Measurements from ENCODE around the gene SHB.

The SHB gene

DNA sequence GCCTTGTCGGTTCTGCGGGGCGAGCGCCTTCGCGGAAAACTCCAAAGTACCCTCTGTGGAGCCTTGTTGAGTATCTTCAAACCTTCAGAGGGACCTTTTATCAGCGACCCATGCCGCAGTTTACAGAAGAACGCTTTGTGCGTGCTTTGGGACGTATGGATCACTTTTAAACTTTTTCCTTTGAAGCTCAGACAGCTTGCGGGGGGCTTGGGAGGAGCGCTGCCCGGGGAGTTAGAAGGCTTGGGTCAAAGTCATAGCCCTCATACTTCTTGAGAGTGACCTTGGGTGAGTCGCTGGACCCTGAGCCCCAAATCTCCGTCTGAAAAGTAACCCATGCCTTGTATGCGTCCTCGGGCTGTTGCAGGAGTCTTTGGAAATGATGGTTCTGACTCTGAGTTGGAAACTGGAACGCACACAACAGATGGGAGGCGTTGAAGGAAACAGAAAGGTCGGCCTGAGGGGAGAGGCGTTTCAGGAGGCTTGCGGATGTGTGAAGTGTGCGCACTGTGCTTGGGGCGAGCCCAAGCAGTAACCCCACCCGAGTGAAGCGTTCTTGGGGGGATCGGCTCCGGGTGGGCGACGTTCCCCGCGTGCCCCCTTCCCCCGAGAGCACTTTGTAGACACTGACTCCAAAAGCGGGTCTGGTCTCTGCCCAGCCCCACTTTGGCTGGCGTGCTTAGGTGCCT lies 164.4 kb downstream of the SHB start:
- peaks cover 0 to under 1% (median under 1%) of the 10 kb centered on the region in 3 donors for H3K36me3 ChIP-seq
- H3K9me3 ChIP-seq = no peaks in the 10 kb centered on the region
- H3K27me3 ChIP-seq = no peaks in the 10 kb centered on the region
- peak in 1 of 2 donors; percentile 63 for DNase-seq
- peak overlapping the region; percentile 78 to 80 for H3K27ac ChIP-seq
- TF ChIP-seq, protein P1, sequence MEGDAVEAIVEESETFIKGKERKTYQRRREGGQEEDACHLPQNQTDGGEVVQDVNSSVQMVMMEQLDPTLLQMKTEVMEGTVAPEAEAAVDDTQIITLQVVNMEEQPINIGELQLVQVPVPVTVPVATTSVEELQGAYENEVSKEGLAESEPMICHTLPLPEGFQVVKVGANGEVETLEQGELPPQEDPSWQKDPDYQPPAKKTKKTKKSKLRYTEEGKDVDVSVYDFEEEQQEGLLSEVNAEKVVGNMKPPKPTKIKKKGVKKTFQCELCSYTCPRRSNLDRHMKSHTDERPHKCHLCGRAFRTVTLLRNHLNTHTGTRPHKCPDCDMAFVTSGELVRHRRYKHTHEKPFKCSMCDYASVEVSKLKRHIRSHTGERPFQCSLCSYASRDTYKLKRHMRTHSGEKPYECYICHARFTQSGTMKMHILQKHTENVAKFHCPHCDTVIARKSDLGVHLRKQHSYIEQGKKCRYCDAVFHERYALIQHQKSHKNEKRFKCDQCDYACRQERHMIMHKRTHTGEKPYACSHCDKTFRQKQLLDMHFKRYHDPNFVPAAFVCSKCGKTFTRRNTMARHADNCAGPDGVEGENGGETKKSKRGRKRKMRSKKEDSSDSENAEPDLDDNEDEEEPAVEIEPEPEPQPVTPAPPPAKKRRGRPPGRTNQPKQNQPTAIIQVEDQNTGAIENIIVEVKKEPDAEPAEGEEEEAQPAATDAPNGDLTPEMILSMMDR (IDR thresholded peaks at IDR 0.05) = no peak
- peak overlapping the region; percentile 72 to 83 for H3K4me3 ChIP-seq
- peaks cover 0 to 23% (median 21%) of the 10 kb centered on the region in 4 donors for H3K4me1 ChIP-seq
- intact Hi-C loops (cut with DNase I; ENCODE audit: low total_unique reads) = loop anchor here (5.0 to 10.0 kb wide), 3 partner anchors 160 to 518 kb away; partner anchors contain the start of gene IGFBPL1

DNA sequence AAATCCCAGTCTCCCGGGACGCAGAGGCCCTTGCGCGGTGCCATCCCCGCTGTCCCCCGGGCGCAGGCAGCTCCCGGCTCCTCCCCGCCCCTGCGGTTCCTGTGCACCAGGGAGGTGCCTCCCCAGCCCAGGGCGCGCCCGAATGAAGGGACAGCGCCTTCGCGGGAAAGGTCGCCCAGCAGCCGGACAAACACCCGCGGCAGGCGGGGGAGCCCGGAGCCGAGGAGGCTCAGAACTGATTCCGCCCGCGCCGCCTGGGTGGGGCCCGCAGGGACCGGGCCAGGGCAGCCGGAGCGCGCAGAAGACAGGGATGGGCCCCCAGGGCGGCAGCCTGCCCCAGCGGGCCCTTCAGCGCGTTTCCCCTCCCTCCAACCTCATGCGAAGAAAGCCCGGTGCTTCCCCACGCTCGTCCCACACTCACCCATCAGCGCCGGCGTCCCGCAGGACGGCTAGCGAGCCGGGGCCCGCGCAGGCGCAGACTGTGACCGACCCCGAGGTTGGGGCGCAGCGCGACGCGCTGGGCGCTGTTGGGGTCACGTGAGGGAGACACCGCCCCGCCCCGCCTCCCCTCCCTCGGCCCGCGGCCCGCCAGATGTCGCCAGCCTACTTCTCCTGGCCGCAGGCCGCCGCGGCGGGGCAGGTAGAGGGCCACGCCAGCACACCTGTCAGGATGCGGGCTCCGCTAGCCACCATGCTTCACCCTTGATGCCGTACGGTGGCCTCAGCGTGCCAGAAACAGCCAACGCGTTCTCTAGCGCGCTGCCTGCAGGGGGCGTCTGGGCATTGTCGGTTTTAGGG lies 165.2 kb downstream of the SHB start, which contains the start of gene SLC25A51:
TSS of gene SLC25A51 (minus strand) at position 481 of the 798 bp plus-strand sequence. CDS start 15,577 bp downstream, outside the sequence.
- no peaks in the 10 kb centered on the region for H3K27me3 ChIP-seq
- H3K4me3 ChIP-seq = peak within 1 kb of the TSS; percentile 72 to 83
- H3K9me3 ChIP-seq = no peaks in the 10 kb centered on the region
- H3K27ac ChIP-seq = peak within 1 kb of the TSS; percentile 78 to 80
- TF ChIP-seq, protein P1 (IDR thresholded peaks at IDR 0.05) = peak; percentile 89 to 96
- H3K36me3 ChIP-seq = peaks cover 7 to 8% (median 8%) of the 10 kb centered on the region in 3 donors
- DNase-seq = peak; percentile 92 to 96
- H3K4me1 ChIP-seq = peaks cover 0 to 23% (median 21%) of the 10 kb centered on the region in 4 donors
- intact Hi-C loops (cut with DNase I; ENCODE audit: low total_unique reads) = loop anchor here (5.0 to 10.0 kb wide), 3 partner anchors 159 to 518 kb away; partner anchors contain the start of gene IGFBPL1

DNA sequence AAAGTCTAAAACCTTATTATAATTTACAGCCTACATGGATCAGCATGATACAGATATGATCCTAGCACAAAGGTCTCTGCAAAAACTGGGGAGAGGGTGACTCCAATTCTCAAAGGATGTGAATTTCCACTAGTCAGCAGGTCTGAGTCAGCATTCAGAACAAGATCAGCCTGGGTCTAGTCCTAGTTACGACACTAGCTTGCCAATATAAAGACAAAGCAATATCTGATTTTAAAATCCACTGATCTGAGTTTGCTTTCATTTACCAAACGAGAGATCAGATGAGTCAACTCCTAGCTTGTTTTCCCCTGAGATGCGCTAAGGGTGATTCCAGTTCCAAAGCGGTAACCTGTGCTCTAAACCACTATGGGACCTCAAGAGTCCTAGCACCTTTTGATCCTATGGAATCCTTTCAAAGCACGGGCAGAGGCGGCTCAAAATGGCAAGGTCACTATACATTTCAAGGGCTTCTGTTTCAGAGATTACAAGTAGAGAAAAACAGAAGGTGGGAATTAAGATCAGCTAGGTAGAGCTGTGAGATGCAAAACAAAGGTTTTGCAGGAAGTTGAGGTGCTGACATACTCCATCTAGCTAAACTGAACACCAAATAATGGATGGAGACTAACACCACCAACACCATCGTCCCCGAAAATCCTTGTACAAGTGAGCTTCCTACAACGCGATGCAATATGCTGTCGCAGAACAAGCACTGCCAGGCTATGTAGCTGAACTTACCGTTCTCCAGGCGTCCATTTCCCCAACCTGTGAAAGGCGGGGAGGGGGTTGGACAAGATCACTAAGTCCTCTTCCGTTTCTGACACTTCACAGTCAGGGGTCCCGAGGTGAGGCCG lies 166.0 kb downstream of the SHB start:
- Histone ChIP-seq H3K4me1 (peaks cover 0 to 23% (median 21%) of the 10 kb centered on the region in 4 donors), H3K36me3 (peaks cover 13 to 16% (median 16%) of the 10 kb centered on the region in 3 donors), H3K4me3 (peak overlapping the region; percentile 72 to 83), H3K27me3 (no peaks in the 10 kb centered on the region), H3K27ac (peak overlapping the region; percentile 78 to 80), H3K9me3 (no peaks in the 10 kb centered on the region)
- TF ChIP-seq, protein P1 (IDR thresholded peaks at IDR 0.05) = no peak
- intact Hi-C loops (cut with DNase I; ENCODE audit: low total_unique reads) = loop anchor here (5.0 to 10.0 kb wide), 3 partner anchors 158 to 519 kb away; partner anchors contain the start of gene IGFBPL1
- peak in 1 of 2 donors; percentile 20 for DNase-seq

DNA sequence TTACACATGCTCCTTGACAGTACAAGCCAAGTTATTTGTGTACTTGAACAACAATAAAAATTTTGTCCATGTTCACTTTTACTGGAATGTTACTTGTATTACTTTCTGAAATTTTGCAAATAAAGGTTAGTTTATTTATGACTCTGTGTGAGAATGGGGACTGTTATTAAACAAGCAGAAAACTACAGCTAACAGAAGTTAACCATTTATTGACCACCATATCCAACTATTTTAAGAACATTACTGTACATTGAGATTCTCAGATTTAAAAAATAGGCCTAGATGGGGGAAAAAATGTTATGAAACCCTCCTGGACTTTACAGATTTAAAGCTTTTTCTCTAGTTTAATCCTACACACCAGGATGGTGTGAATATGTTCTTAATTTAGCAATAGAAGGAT lies 166.9 kb downstream of the SHB start:
- Histone ChIP-seq H3K36me3 (peaks cover 18 to 25% (median 18%) of the 10 kb centered on the region in 3 donors), H3K4me3 (no peak overlapping the region), H3K27ac (no peak overlapping the region), H3K4me1 (peaks cover 0 to 23% (median 21%) of the 10 kb centered on the region in 4 donors), H3K9me3 (no peaks in the 10 kb centered on the region), H3K27me3 (no peaks in the 10 kb centered on the region)
- TF ChIP-seq, protein P1 (IDR thresholded peaks at IDR 0.05) = no peak
- intact Hi-C loops (cut with DNase I; ENCODE audit: low total_unique reads) = loop anchor here (5.0 to 10.0 kb wide), 3 partner anchors 157 to 520 kb away; partner anchors contain the start of gene IGFBPL1
- no peak for DNase-seq

DNA sequence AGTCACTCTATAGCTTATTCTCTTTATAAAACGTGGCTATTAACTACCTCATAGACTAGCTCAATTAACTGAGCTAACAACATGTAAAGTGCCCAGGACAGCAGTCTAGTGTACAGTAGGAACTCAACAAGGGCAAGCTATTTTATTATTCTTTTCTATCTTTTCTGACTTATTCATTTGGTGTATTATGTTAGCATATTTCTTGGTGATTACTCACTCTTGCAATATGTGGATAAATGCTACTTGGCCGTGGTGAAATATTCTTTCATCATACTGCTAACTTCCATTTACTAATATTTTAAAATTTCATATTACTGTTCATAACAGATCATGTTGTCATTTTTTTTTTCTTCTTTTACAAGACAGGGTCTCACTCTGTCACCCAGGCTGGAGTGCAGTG lies 170.0 kb downstream of the SHB start:
- TF ChIP-seq, protein P1 (IDR thresholded peaks at IDR 0.05) = no peak
- Histone ChIP-seq H3K9me3 (no peaks in the 10 kb centered on the region), H3K27ac (no peak overlapping the region), H3K4me3 (no peak overlapping the region), H3K4me1 (peaks cover 0 to 15% (median 12%) of the 10 kb centered on the region in 4 donors), H3K27me3 (no peaks in the 10 kb centered on the region), H3K36me3 (peaks cover 37 to 55% (median 39%) of the 10 kb centered on the region in 3 donors)
- DNase-seq = no peak
- intact Hi-C loops (cut with DNase I; ENCODE audit: low total_unique reads) = no loop called here
